Pancreas (tissue), 10 donors: Measurements from ENCODE around the gene TRAF3. TPM values are rescaled to one million over a fixed set of nuclear protein-coding genes. Genes with fewer than 3 reads are reported as not detected.

Source experiments
- ATAC-seq, 4 donors: fragments of 200-7000 bp; cut with Tn5 transposase; one replicate each; pipeline versions ENCODE4 v1.8.0 to v1.9.1; 2020; ENCODE audit warnings: mild to moderate bottlenecking in 4 of 4, moderate library complexity in 4 of 4
- DNase-seq, 6 donors: peaks; one replicate each; pipeline ENCODE4 v3.0.0-alpha.2; 2020
- FAIRE-seq: peaks from 2 replicates; lab custom pipeline; 2012; peaks lifted over from hg19 to GRCh38; lab: Jason Lieb, UNC
- H3K27ac ChIP-seq, 4 donors: fragments of 200-600 bp; sonication (generic); 1 replicate in 3 of 4; 2 replicates in 1 of 4; pipeline versions ENCODE4 v1.5.0 to v1.8.0; 2020
- H3K27me3 ChIP-seq, 4 donors: fragments of 200-600 bp; one replicate each; pipeline ENCODE4 v1.8.0; 2021
- H3K36me3 ChIP-seq, 3 donors: fragments of 200-600 bp; sonication (generic) in 1 of 3; one replicate each; pipeline versions ENCODE4 v1.5.0 to v1.8.0; 2020 to 2021
- H3K4me1 ChIP-seq, 3 donors: fragments of 200-600 bp; one replicate each; pipeline ENCODE4 v1.8.0; 2021
- H3K4me3 ChIP-seq, 4 donors: fragments of 200-600 bp; sonication (generic) in 2 of 4; one replicate each; pipeline versions ENCODE4 v1.5.0 to v1.8.0; 2020 to 2021
- H3K9me3 ChIP-seq, 4 donors: fragments of 200-600 bp; one replicate each; pipeline ENCODE4 v1.8.0; 2021
- WGBS, 2 donors: extraction: QIAGEN DNeasy Blood & Tissue Kit; methylation state at CpG; one replicate each; pipeline ENCODE4 v1.1.7; 2013; 5-methylcytosine and 5-hydroxymethylcytosine counted together
- intact Hi-C, 3 donors: fragments of 100-400 bp; cut with DNase I; formaldehyde crosslinking; loops; one replicate each; pipeline versions ENCODE4 v1.11.1 to v1.14.2; 2022
- polyA plus RNA-seq, 2 donors: library from polyadenylated mRNA; stranded (reverse); fragments of 200-250 nt; gene quantifications; one replicate each; pipeline ENCODE4 v1.2.3, GENCODE V29; 2013
- total RNA-seq, 6 donors: library from RNA; stranded (reverse); fragmentation: NEBNext Ultra II Directional in 4 of 6; extraction: Animal tissue kit (Norgen Biotek cat#: 25700) in 4 of 6; gene quantifications; one replicate each; pipeline versions ENCODE4 v1.2.1 to v1.2.4, GENCODE V29; 2021 to 2023
- TF ChIP-seq, protein P1 (sequence below), 4 donors: fragments of 200-600 bp; sonication (generic) in 3 of 4; IDR thresholded peaks; one replicate each; pipeline versions ENCODE4 v1.5.0 to v1.8.0; 2021; ENCODE audit warnings: antibody characterized with exemption in 4 of 4
- donor health status: healthy with polysubstance abuse.
- donor health status: DM: no; HTN: no; CAD: no; lungs with moderate emphysema.
- donor health status: DM: no; HTN: no; CAD: no.
- donor health status: control.
- donor health status: control.
- donor health status: Bipolar disorder and iron deficiency.
- donor health status: DM: yes; HTN: yes; CAD: no.
- donor health status: DM: no; HTN: no; CAD: no.
- donor health status: DM: no; HTN: no; CAD: no.
- donor health status: DM: yes; HTN: yes; CAD: no.

Gene TRAF3
- total and polyA plus RNA-seq, 8 donors, result 3.6 to 14.7 (median 6.1) TPM

GRCh38 chr14:102944448-102945330, 167.4 kb downstream of the TRAF3 start:
- no peak overlapping the region for H3K27ac ChIP-seq
- TF ChIP-seq, protein P1, sequence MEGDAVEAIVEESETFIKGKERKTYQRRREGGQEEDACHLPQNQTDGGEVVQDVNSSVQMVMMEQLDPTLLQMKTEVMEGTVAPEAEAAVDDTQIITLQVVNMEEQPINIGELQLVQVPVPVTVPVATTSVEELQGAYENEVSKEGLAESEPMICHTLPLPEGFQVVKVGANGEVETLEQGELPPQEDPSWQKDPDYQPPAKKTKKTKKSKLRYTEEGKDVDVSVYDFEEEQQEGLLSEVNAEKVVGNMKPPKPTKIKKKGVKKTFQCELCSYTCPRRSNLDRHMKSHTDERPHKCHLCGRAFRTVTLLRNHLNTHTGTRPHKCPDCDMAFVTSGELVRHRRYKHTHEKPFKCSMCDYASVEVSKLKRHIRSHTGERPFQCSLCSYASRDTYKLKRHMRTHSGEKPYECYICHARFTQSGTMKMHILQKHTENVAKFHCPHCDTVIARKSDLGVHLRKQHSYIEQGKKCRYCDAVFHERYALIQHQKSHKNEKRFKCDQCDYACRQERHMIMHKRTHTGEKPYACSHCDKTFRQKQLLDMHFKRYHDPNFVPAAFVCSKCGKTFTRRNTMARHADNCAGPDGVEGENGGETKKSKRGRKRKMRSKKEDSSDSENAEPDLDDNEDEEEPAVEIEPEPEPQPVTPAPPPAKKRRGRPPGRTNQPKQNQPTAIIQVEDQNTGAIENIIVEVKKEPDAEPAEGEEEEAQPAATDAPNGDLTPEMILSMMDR (IDR thresholded peaks at IDR 0.05), result no peak
- DNase-seq (peak in 1 of 6 donors; percentile 51), FAIRE-seq (no peak), ATAC-seq (no peak)
- H3K9me3 ChIP-seq, result no peaks in the 10 kb centered on the region
- H3K27me3 ChIP-seq, result no peaks in the 10 kb centered on the region
- H3K4me1 ChIP-seq, result no peaks in the 10 kb centered on the region
- intact Hi-C loops, result no loop called here
- no peak overlapping the region for H3K4me3 ChIP-seq
- WGBS, 2 donors, result 93 to 94% methylated on average over 36 of the region's 36 CpGs
- peaks cover 0 to 71% (median 31%) of the 10 kb centered on the region in 3 donors for H3K36me3 ChIP-seq

- intact Hi-C loops, result no loop called here
- DNase-seq (peak in 1 of 6 donors; percentile 38), FAIRE-seq (no peak), ATAC-seq (no peak)
- peaks cover 0 to 74% (median 38%) of the 10 kb centered on the region in 3 donors for H3K36me3 ChIP-seq
- H3K9me3 ChIP-seq, result no peaks in the 10 kb centered on the region
- H3K4me1 ChIP-seq, result no peaks in the 10 kb centered on the region
- no peaks in the 10 kb centered on the region for H3K27me3 ChIP-seq
- 89 to 90% methylated on average over 29 of the region's 29 CpGs for WGBS, 2 donors
- no peak overlapping the region for H3K27ac ChIP-seq
- no peak overlapping the region for H3K4me3 ChIP-seq
- TF ChIP-seq, protein P1 (IDR thresholded peaks at IDR 0.05), result no peak
Observed at GRCh38 chr14:102945346-102946130, 168.3 kb downstream of the TRAF3 start.

GRCh38 chr14:102947321-102948103, 170.3 kb downstream of the TRAF3 start:
- Histone ChIP-seq H3K27me3 (no peaks in the 10 kb centered on the region), H3K36me3 (peaks cover 0 to 81% (median 46%) of the 10 kb centered on the region in 3 donors), H3K27ac (no peak overlapping the region), H3K9me3 (no peaks in the 10 kb centered on the region), H3K4me3 (no peak overlapping the region), H3K4me1 (no peaks in the 10 kb centered on the region)
- intact Hi-C loops, result no loop called here
- FAIRE-seq (no peak), DNase-seq (peak in 1 of 6 donors; percentile 59), ATAC-seq (no peak)
- 91 to 93% methylated on average over 27 of the region's 27 CpGs for WGBS, 2 donors
- TF ChIP-seq, protein P1 (IDR thresholded peaks at IDR 0.05), result no peak

- no peak overlapping the region for H3K27ac ChIP-seq
- DNase-seq (peak in 1 of 6 donors; percentile 52), ATAC-seq (no peak), FAIRE-seq (no peak)
- H3K36me3 ChIP-seq, result peaks cover 0 to 82% (median 55%) of the 10 kb centered on the region in 3 donors
- no peak overlapping the region for H3K4me3 ChIP-seq
- intact Hi-C loops, result no loop called here
- 83 to 85% methylated on average over 9 of the region's 9 CpGs for WGBS, 2 donors
- H3K27me3 ChIP-seq, result no peaks in the 10 kb centered on the region
- no peaks in the 10 kb centered on the region for H3K9me3 ChIP-seq
- no peaks in the 10 kb centered on the region for H3K4me1 ChIP-seq
- TF ChIP-seq, protein P1 (IDR thresholded peaks at IDR 0.05), result no peak
Observed at GRCh38 chr14:102948698-102949061, 171.4 kb downstream of the TRAF3 start.
